MM.1S (cell line): ENCODE results near the gene MEAF6.

Experiments used
- DNase-seq: peaks from one replicate; pipeline ENCODE4 v3.0.0-alpha.2; 2015
- H2AFZ ChIP-seq: fragments of 300-600 bp; sonication (generic); 2 replicates; pipeline ENCODE4 v1.6.0; 2016; ENCODE audit warnings: antibody characterized with exemption, low read length
- H3F3A ChIP-seq: fragments of 300-600 bp; sonication (generic); 2 replicates; pipeline ENCODE4 v1.6.1; 2016; ENCODE audit warnings: mild to moderate bottlenecking, antibody characterized with exemption, low read length, moderate library complexity, mixed read lengths; ENCODE audit not compliant: insufficient read depth
- H3K27ac ChIP-seq: fragments of 300-600 bp; sonication (generic); 2 replicates; pipeline ENCODE4 v1.5.1; 2016; ENCODE audit warnings: mild to moderate bottlenecking, low read length
- H3K27me3 ChIP-seq: fragments of 300-600 bp; sonication (generic); replicated peaks from 2 replicates; pipeline ENCODE4 v1.6.0; 2016; ENCODE audit warnings: low read length; ENCODE audit not compliant: insufficient read depth
- H3K36me3 ChIP-seq: fragments of 300-600 bp; sonication (generic); replicated peaks from 2 replicates; pipeline ENCODE4 v1.6.1; 2016; ENCODE audit warnings: mild to moderate bottlenecking, low read length, mixed read lengths; ENCODE audit not compliant: insufficient read depth
- H3K4me1 ChIP-seq: fragments of 300-600 bp; sonication (generic); 2 replicates; pipeline ENCODE4 v1.6.1; 2016; ENCODE audit warnings: low read length, mixed read lengths
- H3K4me2 ChIP-seq: fragments of 300-600 bp; sonication (generic); 2 replicates; pipeline ENCODE4 v1.6.0; 2016; ENCODE audit warnings: low read depth, low read length
- H3K4me3 ChIP-seq: fragments of 300-600 bp; sonication (generic); 2 replicates; pipeline ENCODE4 v1.5.1; 2016; ENCODE audit warnings: low read length, mixed read lengths
- H3K79me2 ChIP-seq: fragments of 300-600 bp; sonication (generic); 2 replicates; pipeline ENCODE4 v1.6.1; 2016; ENCODE audit warnings: mixed run types, low read length, mixed read lengths
- H3K9ac ChIP-seq: fragments of 300-600 bp; sonication (generic); 2 replicates; pipeline ENCODE4 v1.6.1; 2016; ENCODE audit warnings: low read length, mixed read lengths
- H3K9me2 ChIP-seq: fragments of 300-600 bp; sonication (generic); replicated peaks from 2 replicates; pipeline ENCODE4 v1.6.1; 2016; ENCODE audit warnings: mild to moderate bottlenecking, low read length, mixed read lengths; ENCODE audit not compliant: insufficient read depth
- H3K9me3 ChIP-seq: fragments of 300-600 bp; sonication (generic); replicated peaks from 2 replicates; pipeline ENCODE4 v1.6.1; 2016; ENCODE audit warnings: mild to moderate bottlenecking, low read length, mixed read lengths; ENCODE audit not compliant: insufficient read depth
- H4K20me1 ChIP-seq: fragments of 300-600 bp; sonication (generic); 2 replicates; pipeline ENCODE4 v1.6.1; 2016; ENCODE audit warnings: mild to moderate bottlenecking, low read length, moderate library complexity, mixed read lengths; ENCODE audit not compliant: insufficient read depth
- EZH2 ChIP-seq: fragments of 300-600 bp; sonication (generic); optimal IDR thresholded peaks from 2 replicates; pipeline ENCODE3; 2017; ENCODE audit warnings: low read depth, mild to moderate bottlenecking, antibody characterized with exemption, low read length, mixed read lengths
- EZH2phosphoT487 ChIP-seq: fragments of 300-600 bp; sonication (generic); IDR thresholded peaks from 2 replicates; pipeline ENCODE4 v1.6.1; 2018; ENCODE audit warnings: antibody characterized with exemption, low read length
- TF ChIP-seq, protein P1 (sequence below): fragments of 300-600 bp; sonication (generic); IDR thresholded peaks from 2 replicates; pipeline ENCODE4 v1.5.1; 2016; ENCODE audit warnings: antibody characterized with exemption, low read length, mixed read lengths

Gene MEAF6

GRCh38 chr1:37472994-37473393 lies 41.6 kb downstream of the MEAF6 start:
- H3K9me2 ChIP-seq = no peaks in the 10 kb centered on the region
- H3K4me1 ChIP-seq = peaks cover 26% of the 10 kb centered on the region
- TF ChIP-seq EZH2 (no peak), EZH2phosphoT487 (no peak)
- TF ChIP-seq, protein P1, sequence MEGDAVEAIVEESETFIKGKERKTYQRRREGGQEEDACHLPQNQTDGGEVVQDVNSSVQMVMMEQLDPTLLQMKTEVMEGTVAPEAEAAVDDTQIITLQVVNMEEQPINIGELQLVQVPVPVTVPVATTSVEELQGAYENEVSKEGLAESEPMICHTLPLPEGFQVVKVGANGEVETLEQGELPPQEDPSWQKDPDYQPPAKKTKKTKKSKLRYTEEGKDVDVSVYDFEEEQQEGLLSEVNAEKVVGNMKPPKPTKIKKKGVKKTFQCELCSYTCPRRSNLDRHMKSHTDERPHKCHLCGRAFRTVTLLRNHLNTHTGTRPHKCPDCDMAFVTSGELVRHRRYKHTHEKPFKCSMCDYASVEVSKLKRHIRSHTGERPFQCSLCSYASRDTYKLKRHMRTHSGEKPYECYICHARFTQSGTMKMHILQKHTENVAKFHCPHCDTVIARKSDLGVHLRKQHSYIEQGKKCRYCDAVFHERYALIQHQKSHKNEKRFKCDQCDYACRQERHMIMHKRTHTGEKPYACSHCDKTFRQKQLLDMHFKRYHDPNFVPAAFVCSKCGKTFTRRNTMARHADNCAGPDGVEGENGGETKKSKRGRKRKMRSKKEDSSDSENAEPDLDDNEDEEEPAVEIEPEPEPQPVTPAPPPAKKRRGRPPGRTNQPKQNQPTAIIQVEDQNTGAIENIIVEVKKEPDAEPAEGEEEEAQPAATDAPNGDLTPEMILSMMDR = no peak
- H3K4me2 ChIP-seq = peak overlapping the region; percentile 93; the same call in 1 of the 2 replicates
- peaks cover 47% of the 10 kb centered on the region for H3K79me2 ChIP-seq
- H3K9me3 ChIP-seq = no peaks in the 10 kb centered on the region
- no peak overlapping the region for H3K9ac ChIP-seq
- DNase-seq = no peak
- H2AFZ ChIP-seq = no peak overlapping the region
- no peaks in the 10 kb centered on the region for H3K27me3 ChIP-seq
- peaks cover 6% of the 10 kb centered on the region; the same call in 1 of the 2 replicates for H4K20me1 ChIP-seq
- peaks cover 46% of the 10 kb centered on the region for H3F3A ChIP-seq
- no peak overlapping the region for H3K27ac ChIP-seq
- no peak overlapping the region for H3K4me3 ChIP-seq
- peaks cover 5% of the 10 kb centered on the region; the same call in 1 of the 2 replicates for H3K36me3 ChIP-seq

GRCh38 chr1:37472281-37472680 lies 42.3 kb downstream of the MEAF6 start:
- no peaks in the 10 kb centered on the region for H3K9me3 ChIP-seq

GRCh38 chr1:37471345-37472231 lies 43.0 kb downstream of the MEAF6 start:
- H3K4me3 ChIP-seq = no peak overlapping the region
- no peaks in the 10 kb centered on the region; the same call in 1 of the 2 replicates for H4K20me1 ChIP-seq
- H3K36me3 ChIP-seq = no peaks in the 10 kb centered on the region
- no peaks in the 10 kb centered on the region for H3K27me3 ChIP-seq
- H2AFZ ChIP-seq = no peak overlapping the region
- TF ChIP-seq, protein P1 = no peak
- no peak for TF ChIP-seq EZH2
- no peak for TF ChIP-seq EZH2phosphoT487
- no peak overlapping the region for H3K4me2 ChIP-seq
- no peak for DNase-seq
- H3K79me2 ChIP-seq = peaks cover 41% of the 10 kb centered on the region
- H3K9me2 ChIP-seq = no peaks in the 10 kb centered on the region
- peaks cover 34% of the 10 kb centered on the region for H3F3A ChIP-seq
- H3K27ac ChIP-seq = no peak overlapping the region
- no peaks in the 10 kb centered on the region for H3K9me3 ChIP-seq
- no peak overlapping the region for H3K9ac ChIP-seq
- H3K4me1 ChIP-seq = peaks cover 34% of the 10 kb centered on the region

More at GRCh38 chr1:37472281-37472680, 42.3 kb downstream of the MEAF6 start:
- TF ChIP-seq, protein P1 = no peak
- TF ChIP-seq EZH2 (no peak), EZH2phosphoT487 (no peak)
- Histone ChIP-seq H3K9me2 (no peaks in the 10 kb centered on the region), H2AFZ (no peak overlapping the region), H3F3A (peaks cover 40% of the 10 kb centered on the region), H3K9ac (no peak overlapping the region), H3K4me2 (no peak overlapping the region), H3K4me1 (peaks cover 33% of the 10 kb centered on the region), H3K36me3 (no peaks in the 10 kb centered on the region; the same call in 1 of the 2 replicates), H4K20me1 (no peaks in the 10 kb centered on the region; the same call in 1 of the 2 replicates), H3K79me2 (peaks cover 42% of the 10 kb centered on the region), H3K27ac (no peak overlapping the region), H3K27me3 (no peaks in the 10 kb centered on the region), H3K4me3 (no peak overlapping the region)
- DNase-seq = no peak
